ENCODE measurements around the gene SIM2.

- TF ChIP-seq POLR2A (IDR thresholded peaks at IDR 0.05): no peak
- TF ChIP-seq CTCF (IDR thresholded peaks at IDR 0.05): no peak
Measured at GRCh38 chr21:36672737-36673136, 26.2 kb upstream of the SIM2 start.
